Measurements from ENCODE around the gene ZNF284.
A peak's percentile ranks its signal among the peaks of the same experiment; 100 is the strongest.

Gene ZNF284

DNA sequence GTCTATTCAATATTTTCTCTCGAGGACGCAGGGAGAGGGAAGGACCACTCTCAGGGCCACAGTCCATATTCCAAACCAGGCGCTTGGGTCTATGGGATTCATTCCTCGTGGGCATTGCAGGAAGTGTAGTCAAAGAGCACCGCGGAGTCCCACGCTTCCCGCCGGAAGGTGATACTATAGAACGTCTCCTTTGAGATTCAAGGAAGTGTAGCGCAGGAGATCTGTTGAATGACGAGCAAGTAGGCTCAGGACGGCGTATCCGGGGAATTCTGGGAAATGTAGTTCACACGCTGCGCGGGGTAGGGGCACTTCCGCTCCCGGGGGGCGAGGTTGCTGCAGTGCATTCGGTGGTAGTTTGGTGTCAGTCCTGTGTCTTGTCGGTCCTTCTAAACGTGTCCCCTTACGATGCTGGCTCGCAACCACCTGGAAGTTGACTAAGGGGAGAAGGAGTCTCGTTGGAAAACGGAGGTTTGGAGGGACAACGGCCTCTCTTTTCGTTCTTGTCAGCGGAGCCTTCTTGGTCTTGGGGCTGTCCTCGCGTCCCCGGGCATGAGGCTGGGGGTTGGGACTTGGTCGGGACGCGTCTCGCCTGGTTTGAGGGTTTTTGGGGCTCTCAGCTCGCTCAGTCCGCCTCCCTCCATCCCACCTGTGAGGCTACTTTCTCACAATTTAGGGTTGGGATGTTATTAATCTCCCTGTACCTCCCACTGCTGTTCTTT is at the start of gene ZNF284:
Gene ZNF284 (plus strand): TSS at position 336 of the 719 bp plus-strand sequence. CDS start 4,231 bp downstream, outside the sequence.
- DNase-seq (ENCODE audit: low read depth): peak; percentile 93

- DNase-seq (ENCODE audit: low read depth): no peak
Observed at GRCh38 chr19:44024900-44025216, 47.1 kb upstream of the ZNF284 start.

DNA sequence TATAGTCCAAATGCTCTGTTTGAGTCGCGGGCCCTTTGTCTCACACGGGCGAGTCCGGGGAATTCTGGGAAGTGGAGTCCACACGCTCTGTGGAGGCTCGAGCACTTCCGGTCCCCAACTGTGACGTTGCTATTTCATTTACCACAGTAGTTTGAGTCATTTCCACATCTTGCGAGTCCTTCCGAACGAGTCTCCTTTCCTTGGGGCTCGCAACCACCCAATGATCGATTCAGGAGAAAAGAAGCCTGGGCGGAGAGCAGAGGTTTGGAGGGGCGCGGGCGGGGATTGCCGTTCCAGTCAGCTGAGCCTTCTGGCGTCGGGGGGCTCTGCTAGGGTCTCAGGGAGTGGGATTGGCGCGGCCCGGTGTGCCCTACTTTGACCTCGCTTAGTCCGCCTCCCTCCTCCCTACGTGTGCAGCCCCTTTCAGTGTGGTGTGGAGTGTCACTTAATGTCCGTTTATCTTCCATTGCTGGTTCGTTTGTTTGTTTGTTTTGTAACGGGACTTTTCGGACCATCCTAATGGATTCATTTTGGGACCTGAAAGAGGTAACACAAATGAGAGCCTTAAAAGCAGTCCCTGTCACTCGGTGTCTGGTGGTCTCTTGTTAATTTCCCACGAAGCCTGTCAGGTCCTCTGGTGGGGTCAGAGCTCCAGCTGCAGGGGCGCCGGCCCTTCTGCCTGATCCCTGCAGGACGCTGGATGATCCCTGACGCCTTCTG is 46.6 kb upstream of the ZNF284 start, which contains the start of gene ZNF222:
Gene ZNF222 (plus strand): TSS at position 163 of the 720 bp plus-strand sequence. CDS start 58 bp downstream, at position 221.
- peak; percentile 91 for DNase-seq (ENCODE audit: low read depth)

GRCh38 chr19:44026622-44027021 is 45.3 kb upstream of the ZNF284 start:
- no peak for DNase-seq (ENCODE audit: low read depth)

DNA sequence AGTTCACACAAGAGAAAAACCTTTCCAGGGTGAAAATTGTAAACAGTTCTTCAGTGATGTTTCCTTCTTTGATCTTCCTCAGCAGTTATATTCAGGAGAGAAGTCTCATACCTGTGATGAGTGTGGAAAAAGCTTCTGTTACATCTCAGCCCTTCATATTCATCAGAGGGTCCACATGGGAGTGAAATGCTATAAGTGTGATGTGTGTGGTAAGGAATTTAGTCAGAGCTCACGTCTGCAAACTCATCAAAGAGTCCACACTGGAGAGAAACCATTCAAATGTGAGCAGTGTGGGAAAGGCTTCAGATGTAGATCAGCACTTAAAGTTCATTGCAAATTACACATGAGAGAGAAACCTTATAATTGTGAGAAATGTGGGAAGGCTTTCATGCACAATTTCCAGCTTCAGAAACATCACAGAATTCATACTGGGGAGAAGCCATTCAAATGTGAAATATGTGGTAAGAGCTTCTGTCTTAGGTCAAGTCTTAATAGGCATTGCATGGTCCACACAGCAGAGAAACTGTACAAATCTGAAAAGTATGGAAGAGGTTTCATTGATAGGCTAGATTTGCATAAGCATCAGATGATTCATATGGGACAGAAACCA is 39.9 kb upstream of the ZNF284 start:
- no peak for DNase-seq (ENCODE audit: low read depth)

DNA sequence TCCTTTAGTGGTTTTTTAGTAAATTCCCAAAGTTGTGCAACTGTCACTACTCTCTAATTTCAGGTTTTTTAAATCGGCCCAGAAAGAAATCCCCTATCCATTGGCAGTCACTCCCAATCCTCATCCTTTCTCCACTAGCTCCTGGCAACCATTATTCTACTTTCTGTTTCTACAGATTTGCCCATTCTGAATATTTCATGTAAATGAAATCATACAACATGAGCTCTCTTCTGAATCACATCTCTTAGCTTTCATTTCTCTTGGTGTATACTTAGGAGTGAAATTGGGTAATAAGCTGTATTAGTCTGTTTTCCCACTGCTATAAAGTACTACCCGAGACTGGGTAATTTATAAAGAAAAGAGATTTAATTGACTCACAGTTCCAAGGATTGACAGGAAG is 29.8 kb upstream of the ZNF284 start:
- no peak for DNase-seq (ENCODE audit: low read depth)

GRCh38 chr19:44050740-44051649 is 21.0 kb upstream of the ZNF284 start:
- DNase-seq (ENCODE audit: low read depth): peak; percentile 3

DNA sequence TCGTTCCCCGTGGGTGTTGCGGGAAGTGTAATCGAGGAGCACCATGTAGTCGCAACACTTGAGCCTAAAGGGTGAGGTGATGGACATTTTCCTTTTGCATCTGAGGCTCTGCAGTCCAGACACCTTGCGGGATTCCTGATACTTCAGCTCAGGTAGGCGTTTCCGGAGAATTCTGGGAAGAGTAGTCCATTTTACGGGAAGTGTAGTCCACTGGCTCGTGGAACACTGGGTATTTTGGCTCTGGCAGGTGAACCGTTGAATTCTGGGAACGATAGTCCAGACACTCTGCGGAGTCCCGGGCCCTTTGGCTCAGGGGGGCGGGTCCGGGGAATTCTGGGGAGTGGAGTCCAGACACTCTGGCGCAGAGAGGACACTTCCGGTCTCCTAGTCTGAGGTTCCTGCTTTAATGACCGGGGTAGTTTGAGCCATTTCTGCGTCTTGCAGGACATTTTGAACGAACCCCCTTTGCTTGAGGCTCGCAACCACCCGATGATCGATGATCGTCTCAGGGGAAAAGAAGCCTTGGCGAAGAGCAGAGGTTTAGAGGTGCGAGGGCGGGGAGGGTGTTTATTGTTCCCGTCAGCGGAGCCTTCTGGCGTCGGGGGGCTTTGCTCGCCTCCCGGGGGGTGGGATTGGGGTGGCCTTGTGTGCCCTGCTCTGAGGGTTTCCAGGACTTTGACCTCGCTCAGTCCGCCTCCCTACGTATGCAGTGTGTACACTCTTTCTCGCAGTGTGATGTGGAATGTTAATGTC is 20.1 kb upstream of the ZNF284 start, which contains the start of gene ZNF223:
Gene ZNF223 (plus strand): TSS at position 387 of the 753 bp plus-strand sequence. CDS start 3,141 bp downstream, outside the sequence.
- peak; percentile 95 for DNase-seq (ENCODE audit: low read depth)

DNA sequence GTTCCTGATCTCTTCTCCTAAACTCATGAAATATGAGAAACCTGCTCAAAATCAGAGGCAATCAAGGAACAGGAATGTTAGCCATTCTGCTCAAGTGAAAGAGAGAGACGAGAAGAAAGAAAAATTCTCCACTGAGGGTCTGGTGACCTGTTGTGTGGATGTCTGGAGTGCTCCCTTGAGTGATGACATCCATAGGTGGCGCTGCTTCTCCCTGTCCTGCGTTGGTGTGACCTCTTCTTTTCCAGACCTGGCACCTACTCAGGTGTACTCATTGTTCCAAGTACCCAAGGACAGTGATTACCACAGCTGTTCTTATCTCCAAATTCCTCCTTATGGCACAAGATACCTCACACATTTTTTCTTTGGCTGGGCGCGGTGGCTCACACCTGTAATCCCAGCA is 16.1 kb upstream of the ZNF284 start:
- DNase-seq (ENCODE audit: low read depth): no peak

DNA sequence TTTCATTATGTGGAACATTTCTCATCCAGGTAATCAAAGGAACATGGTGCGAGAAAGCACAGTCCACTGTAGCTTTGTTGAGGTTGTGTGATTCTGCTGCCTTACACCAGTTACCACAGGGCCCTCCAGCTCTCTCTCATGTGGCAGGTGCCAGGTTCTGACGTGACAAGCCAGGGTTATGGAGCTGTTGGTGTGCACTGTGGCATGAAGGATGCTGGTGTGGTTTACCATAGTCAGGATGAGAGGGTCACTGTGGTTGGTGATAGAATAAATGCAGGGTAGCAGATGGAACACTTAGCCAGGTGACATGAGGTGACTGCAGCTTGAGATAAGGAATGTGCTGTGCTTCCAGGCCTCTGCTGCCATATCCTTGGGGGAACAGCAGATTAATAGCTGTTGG is 12.7 kb upstream of the ZNF284 start:
- no peak for DNase-seq (ENCODE audit: low read depth)

GRCh38 chr19:44061038-44061437 is 10.9 kb upstream of the ZNF284 start:
- no peak for DNase-seq (ENCODE audit: low read depth)

DNA sequence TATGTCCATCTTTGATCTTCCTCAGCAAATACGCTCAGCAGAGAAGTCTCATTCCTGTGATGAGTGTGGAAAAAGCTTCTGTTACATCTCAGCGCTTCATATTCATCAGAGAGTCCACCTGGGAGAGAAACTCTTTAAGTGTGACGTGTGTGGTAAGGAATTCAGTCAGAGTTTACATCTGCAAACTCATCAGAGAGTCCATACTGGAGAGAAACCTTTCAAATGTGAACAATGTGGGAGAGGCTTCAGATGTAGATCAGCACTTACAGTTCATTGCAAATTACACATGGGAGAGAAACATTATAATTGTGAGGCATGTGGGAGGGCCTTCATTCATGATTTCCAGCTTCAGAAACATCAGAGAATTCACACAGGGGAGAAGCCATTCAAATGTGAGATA is 5.7 kb upstream of the ZNF284 start:
- no peak for DNase-seq (ENCODE audit: low read depth)

DNA sequence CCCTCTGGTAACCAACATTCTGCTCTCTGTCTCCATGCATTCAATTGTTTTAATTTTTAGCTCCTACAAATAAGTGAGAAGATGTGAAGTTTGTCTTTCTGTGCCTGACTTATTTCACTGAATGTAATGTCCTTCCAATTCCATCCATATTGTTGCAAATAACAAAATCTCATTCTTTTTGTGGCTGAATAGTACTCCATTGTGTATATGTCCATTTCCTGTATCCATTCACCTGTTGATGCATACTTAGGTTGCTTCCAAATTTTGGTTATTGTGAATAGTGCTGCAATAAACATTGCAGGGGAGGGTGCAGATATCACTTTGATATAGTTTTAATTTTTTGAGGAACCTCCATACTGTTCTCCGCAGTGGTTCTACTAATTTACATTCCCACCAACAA is 2.5 kb upstream of the ZNF284 start:
- no peak for DNase-seq (ENCODE audit: low read depth)

GRCh38 chr19:44072543-44073401 is 813 bp downstream of the ZNF284 start:
- DNase-seq (ENCODE audit: low read depth): peak; percentile 20

DNA sequence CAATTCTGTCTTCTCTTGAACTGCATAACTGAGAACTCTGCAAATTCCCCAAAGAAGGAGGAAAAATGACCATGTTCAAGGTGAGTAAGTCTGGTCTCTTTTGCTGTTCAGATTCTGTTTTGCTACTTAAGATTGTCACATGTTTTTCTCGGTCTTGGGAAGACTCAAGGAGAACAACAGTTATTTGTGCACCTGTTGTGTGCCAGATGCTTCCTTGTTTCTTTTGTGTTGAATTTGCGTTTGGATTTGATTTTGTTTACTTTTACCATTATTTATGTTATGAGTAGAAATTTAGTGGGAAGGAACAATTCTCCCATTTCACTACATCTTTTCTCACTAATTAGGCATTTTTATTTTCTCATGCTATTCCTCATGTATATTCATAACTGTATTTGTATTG is 4.4 kb downstream of the ZNF284 start:
- DNase-seq (ENCODE audit: low read depth): no peak

GRCh38 chr19:44092108-44092507 is 20.1 kb downstream of the ZNF284 start:
- DNase-seq (ENCODE audit: low read depth): no peak

DNA sequence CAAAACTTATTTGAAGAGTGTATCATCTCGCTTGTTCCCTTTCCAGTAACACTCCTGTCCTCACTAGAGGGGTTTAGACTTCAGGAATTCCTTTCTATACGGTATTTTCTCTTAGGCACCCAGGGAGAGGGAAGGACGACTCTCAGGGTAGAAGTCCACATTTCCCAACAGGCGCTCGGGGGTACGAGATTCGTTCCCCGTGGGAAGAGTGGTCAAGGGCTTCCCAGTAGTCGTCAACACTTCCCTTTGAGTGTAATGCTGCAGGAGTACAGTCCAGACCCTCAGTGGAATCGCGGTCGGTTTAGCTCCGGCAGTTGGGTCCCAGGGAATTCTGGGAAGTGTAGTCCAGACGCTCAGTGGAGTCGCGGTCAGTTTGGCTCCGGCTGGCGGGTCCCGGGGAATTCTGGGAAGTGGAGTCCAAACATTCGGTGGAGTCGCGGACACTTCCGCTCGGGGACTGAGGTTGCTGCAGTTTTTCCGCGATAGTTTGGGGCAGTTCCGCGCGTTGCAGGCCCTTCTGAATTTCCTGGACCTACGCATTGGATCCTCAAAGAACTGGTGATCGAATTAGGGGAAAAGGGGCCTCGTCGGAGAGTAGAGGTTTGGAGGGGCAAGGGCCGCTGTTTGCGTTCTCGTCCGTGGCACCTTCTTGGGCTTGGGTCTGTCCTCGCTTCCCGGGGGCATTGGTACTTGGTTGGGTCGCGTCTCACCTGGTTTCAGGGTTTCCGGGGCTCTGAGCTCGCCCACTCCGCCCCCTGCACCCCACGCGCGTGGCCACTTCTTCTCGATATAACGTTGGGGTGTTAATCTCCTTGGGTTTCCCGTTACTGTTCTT is 22.2 kb downstream of the ZNF284 start, which contains the start of gene ZNF224:
Gene ZNF224 (plus strand): TSS at position 431 of the 835 bp plus-strand sequence. CDS start 3,513 bp downstream, outside the sequence.
- peak; percentile 94 for DNase-seq (ENCODE audit: low read depth)

- DNase-seq (ENCODE audit: low read depth): no peak
Observed at GRCh38 chr19:44107751-44108150, 35.8 kb downstream of the ZNF284 start.

DNA sequence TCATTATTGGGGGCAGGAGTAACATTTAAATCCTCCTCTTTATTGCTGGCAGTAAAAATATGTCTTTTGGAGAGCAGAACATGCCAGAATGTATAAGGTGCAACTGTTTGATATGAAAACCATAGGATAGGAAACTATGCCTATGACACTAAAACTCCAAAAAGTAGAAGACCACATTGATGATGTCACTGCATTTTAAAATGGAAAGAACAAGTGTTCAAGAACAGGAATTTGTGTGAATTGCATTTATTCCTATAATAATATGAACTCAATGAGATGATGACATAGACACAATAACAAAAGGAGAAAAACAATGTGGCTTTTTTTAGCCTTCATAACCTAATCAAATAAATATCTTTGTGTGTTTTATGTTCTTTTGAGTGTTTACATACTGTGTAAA is 37.5 kb downstream of the ZNF284 start:
- DNase-seq (ENCODE audit: low read depth): no peak
